ENCODE measurements around the gene BMERB1.

DNA sequence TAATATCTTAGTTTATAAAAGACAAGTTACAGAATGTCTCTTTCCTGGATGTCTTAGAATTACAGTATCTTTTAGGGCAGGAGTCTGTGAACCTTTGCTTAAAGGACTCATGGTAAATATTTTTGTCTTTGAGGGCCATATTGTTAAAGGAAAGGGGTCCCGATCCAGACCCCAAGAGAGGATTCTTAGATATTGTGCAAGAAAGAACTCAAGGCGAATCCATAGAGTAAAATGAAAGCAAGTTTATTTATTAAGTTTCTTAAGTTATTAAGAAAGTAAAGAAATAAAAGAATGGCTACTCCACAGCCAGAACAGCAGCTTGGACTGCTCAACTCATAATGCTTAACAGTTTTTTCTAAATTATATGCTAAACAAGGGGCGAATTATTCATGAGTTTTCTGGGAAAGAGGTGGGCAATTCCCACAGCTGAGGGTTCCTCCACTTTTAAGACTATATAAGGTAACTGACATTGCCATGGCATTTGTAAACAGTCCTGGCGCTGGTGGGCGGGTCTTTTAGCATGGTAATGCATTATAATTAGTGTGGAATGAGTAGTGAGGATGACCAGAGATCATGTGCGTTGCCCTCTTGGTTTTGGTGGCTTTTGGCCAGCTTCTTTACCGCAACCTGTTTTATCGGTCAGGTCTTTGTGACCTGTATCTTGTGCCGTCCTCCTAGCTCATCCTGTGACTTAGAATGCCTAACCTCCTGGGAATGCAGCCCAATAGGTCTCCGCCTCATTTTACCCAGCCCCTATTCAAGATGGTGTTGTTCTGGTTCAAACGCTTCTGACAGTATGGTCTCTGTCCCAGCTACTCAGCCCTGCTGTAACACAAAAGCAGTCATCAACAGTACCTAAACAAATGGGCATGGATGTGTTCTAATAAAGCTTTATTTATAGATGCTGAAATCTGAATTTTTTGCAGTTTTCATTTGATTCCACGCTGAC is 53.2 kb downstream of the BMERB1 start:
- TF ChIP-seq POLR2A (IDR thresholded peaks at IDR 0.05; ENCODE audit: low read depth, low read length) (no peak), POU2F2 (IDR thresholded peaks at IDR 0.05; ENCODE audit: low read depth, low read length) (no peak)

Measured in GM12891 (cell line).